ENCODE data around the gene PLA2G4E. TPM values are rescaled to one million over a fixed set of nuclear protein-coding genes. Genes with fewer than 3 reads are reported as not detected.

PLA2G4E gene
- total RNA-seq, 3 donors from 2014 or later = not detected

DNA sequence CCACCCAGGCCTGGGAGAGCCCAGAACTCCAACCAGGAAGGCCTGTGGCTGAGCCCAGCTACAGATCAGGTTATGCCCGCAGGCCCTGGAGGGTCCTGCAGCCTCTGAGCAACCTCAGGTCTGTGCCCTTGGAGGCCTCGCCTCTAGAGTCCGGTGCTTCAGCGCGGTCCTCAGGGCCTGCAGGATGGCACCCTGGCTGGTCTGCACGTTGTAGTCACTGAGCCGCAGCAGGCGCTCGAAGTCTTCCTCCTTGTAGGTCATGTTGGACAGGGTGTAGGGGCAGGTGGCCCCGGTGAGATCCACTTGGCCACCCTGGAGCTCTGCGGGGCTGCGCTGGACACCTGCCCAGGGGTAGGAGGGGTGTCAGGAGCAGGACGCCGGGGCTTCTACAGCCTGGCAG is 47.8 kb upstream of the PLA2G4E start:
- Histone ChIP-seq H3K4me3 (no peak overlapping the region), H3K27ac (no peak overlapping the region), H3K27me3 (no peaks in the 10 kb centered on the region), H3K4me1 (no peaks in the 10 kb centered on the region), H3K36me3 (no peaks in the 10 kb centered on the region), H3K9me3 (no peaks in the 10 kb centered on the region)
- intact Hi-C loops (cut with DNase I; ENCODE audit: low total_unique reads) = no loop called here
- DNase-seq (ENCODE audit: low spot score in 2 of 2) = no peak
- TF ChIP-seq, protein P1, sequence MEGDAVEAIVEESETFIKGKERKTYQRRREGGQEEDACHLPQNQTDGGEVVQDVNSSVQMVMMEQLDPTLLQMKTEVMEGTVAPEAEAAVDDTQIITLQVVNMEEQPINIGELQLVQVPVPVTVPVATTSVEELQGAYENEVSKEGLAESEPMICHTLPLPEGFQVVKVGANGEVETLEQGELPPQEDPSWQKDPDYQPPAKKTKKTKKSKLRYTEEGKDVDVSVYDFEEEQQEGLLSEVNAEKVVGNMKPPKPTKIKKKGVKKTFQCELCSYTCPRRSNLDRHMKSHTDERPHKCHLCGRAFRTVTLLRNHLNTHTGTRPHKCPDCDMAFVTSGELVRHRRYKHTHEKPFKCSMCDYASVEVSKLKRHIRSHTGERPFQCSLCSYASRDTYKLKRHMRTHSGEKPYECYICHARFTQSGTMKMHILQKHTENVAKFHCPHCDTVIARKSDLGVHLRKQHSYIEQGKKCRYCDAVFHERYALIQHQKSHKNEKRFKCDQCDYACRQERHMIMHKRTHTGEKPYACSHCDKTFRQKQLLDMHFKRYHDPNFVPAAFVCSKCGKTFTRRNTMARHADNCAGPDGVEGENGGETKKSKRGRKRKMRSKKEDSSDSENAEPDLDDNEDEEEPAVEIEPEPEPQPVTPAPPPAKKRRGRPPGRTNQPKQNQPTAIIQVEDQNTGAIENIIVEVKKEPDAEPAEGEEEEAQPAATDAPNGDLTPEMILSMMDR (IDR thresholded peaks at IDR 0.05) = no peak
- TF ChIP-seq POLR2AphosphoS5 (IDR thresholded peaks at IDR 0.05) = no peak
- no peak for TF ChIP-seq POLR2A (IDR thresholded peaks at IDR 0.05)

DNA sequence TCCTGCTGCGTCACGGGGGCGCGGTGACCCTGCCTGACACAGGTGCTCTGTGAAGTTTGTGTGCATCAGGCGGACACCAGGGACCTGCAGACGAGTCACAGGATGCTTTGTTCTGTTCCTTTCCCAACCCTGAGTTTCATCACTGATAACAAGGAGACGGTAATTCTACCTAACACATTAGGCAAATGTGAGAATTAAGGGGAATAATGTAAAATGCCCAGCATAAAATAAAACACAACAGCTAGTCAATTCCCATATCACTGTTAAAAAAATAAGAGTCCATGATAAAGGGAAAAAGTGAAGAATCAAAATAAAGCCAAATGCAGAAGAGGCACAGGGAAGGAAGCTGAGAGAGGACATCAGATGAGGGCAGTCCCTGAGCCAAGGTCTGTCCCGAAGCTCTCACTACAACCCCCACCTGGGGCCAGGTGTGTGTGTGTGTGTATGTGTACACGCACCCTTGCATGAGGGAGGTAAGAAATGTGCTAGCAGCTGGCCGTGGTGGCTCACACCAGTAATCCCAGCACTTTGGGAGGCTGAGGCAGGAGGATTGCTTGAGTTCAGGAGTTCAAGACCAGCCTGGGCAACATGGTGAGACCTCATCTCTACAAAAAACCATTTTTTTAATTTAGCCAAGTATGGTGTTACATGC is 46.0 kb upstream of the PLA2G4E start:
- intact Hi-C loops (cut with DNase I; ENCODE audit: low total_unique reads) = no loop called here
- TF ChIP-seq POLR2A (IDR thresholded peaks at IDR 0.05) = no peak
- TF ChIP-seq, protein P1 (IDR thresholded peaks at IDR 0.05) = no peak
- TF ChIP-seq POLR2AphosphoS5 (IDR thresholded peaks at IDR 0.05) = no peak
- no peaks in the 10 kb centered on the region for H3K4me1 ChIP-seq
- H3K4me3 ChIP-seq = no peak overlapping the region
- no peak for DNase-seq (ENCODE audit: low spot score in 2 of 2)
- no peak overlapping the region for H3K27ac ChIP-seq
- H3K36me3 ChIP-seq = no peaks in the 10 kb centered on the region
- H3K27me3 ChIP-seq = no peaks in the 10 kb centered on the region
- H3K9me3 ChIP-seq = no peaks in the 10 kb centered on the region

DNA sequence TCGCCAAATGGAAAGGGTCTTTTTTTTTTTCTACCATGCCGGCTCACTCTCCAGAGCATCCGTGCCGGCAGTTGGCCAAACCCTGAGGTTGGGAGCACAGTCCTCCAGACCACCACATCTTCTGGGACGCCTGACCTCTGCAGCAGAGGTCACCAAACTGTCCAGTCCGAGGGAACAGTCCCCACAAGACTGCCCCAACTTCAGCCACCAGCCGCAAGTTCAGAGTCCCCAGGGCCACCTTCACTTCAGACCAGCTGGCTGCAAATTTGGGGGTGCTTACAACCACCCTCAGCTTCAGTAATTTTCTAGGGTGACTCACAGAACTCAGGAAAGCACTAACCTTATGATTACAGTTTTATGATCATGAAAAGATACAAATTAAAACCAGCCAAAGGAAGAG is 44.6 kb upstream of the PLA2G4E start:
- Histone ChIP-seq H3K27ac (no peak overlapping the region), H3K36me3 (no peaks in the 10 kb centered on the region), H3K9me3 (no peaks in the 10 kb centered on the region), H3K4me3 (no peak overlapping the region), H3K4me1 (no peaks in the 10 kb centered on the region), H3K27me3 (no peaks in the 10 kb centered on the region)
- intact Hi-C loops (cut with DNase I; ENCODE audit: low total_unique reads) = no loop called here
- no peak for DNase-seq (ENCODE audit: low spot score in 2 of 2)
- TF ChIP-seq, protein P1 (IDR thresholded peaks at IDR 0.05) = no peak
- TF ChIP-seq POLR2A (IDR thresholded peaks at IDR 0.05) (no peak), POLR2AphosphoS5 (IDR thresholded peaks at IDR 0.05) (no peak)

DNA sequence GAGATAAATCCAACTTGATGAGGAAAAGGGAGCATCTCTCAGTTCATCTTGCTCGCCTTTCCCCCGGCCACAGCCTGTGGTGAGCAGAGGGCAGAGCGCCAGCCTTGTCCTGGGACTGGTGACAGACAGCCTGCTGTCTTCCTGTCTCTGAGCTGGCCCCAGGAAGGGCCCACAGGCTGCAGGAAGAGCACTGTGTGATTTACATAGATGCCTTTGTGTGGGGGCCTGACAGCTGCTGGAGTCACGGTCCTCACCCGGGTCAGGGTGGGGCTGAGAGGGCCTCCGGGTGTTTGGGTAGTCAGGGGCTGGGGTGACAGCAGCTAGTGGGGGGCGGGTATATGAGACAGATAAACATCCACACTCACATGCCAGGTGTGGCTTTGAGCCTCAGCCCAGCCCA is 44.2 kb upstream of the PLA2G4E start:
- Histone ChIP-seq H3K36me3 (no peaks in the 10 kb centered on the region), H3K27me3 (no peaks in the 10 kb centered on the region), H3K27ac (no peak overlapping the region), H3K4me3 (no peak overlapping the region), H3K9me3 (no peaks in the 10 kb centered on the region), H3K4me1 (no peaks in the 10 kb centered on the region)
- intact Hi-C loops (cut with DNase I; ENCODE audit: low total_unique reads) = no loop called here
- DNase-seq (ENCODE audit: low spot score in 2 of 2) = no peak
- TF ChIP-seq POLR2AphosphoS5 (IDR thresholded peaks at IDR 0.05) (no peak), POLR2A (IDR thresholded peaks at IDR 0.05) (no peak)
- TF ChIP-seq, protein P1 (IDR thresholded peaks at IDR 0.05) = no peak

DNA sequence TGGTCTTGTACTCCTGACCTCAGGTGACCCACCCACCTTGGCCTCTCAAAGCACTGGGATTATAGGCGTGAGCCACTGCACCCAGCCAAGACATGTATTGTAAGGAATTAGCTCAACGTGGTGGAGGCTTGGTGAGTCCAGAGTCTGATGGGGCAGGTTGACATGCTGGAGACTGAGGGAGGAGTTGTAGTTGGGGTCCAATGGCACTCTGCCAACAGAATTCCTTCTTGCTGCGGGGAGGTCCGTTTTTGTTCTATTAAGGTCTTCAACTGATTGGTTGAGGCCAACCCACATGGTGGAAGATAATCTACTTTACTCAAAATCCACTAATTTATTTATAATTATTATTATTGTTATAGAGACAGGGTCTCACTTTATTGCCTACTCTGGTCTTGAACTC is 43.4 kb upstream of the PLA2G4E start:
- Histone ChIP-seq H3K27me3 (no peaks in the 10 kb centered on the region), H3K9me3 (no peaks in the 10 kb centered on the region), H3K27ac (no peak overlapping the region), H3K36me3 (no peaks in the 10 kb centered on the region), H3K4me1 (no peaks in the 10 kb centered on the region), H3K4me3 (no peak overlapping the region)
- intact Hi-C loops (cut with DNase I; ENCODE audit: low total_unique reads) = loop anchor here (5.0 kb wide), 1 partner anchor 67 kb away; no protein-coding TSS in a partner anchor
- peak in 1 of 2 donors; percentile 15 for DNase-seq (ENCODE audit: low spot score in 2 of 2)
- TF ChIP-seq, protein P1 (IDR thresholded peaks at IDR 0.05) = no peak
- TF ChIP-seq POLR2A (IDR thresholded peaks at IDR 0.05) (no peak), POLR2AphosphoS5 (IDR thresholded peaks at IDR 0.05) (no peak)

Data from breast epithelium (tissue), 4 donors.